HL-60/S4 treated with phorbol 12-myristate 13-acetate at 8.2 ng/mL for 4 days and 3 days (cell line): ENCODE measurements around the gene TGIF2.
"Not testable (repeated sequence)": the region's sequence is repeated elsewhere in the genome, so short reads cannot be mapped to it uniquely, and the experiment has no call there.

ENCODE experiments used
- in situ Hi-C: fragments of 300-500 bp; cut with MboI; formaldehyde crosslinking; loops from 2 replicates; pipeline ENCODE4 v1.15.0; 2022; ENCODE audit warnings: low sequenced_read_pairs

The TGIF2 gene

GRCh38 chr20:36576081-36576445 is 2.7 kb downstream of the TGIF2 start:
- in situ Hi-C loops: no loop called here

DNA sequence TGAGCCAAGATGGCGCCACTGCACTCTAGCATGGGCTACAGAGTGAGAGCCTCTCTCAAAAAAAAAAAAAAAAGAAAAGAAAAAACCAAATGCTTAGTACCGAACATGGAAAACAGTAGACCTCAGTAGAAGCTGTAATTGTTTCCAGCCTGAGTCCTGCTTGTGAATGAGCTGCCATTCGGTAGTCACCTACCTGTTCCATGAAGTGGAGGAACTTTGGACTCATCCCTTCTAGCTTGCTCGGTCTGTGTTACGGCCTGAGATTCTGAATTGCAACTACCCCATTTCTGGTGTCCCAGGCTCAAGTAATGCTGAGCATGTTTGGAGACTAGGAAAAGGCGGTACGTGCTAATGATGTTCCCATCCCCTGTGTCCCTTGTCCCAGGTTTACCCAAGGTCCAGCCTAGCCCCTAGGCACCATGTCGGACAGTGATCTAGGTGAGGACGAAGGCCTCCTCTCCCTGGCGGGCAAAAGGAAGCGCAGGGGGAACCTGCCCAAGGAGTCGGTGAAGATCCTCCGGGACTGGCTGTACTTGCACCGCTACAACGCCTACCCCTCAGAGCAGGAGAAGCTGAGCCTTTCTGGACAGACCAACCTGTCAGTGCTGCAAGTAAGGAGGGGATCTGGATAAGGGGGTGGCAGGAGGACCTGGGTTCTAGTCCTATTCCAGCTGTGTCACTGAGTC is 5.1 kb downstream of the TGIF2 start:
- in situ Hi-C loops: no loop called here

GRCh38 chr20:36579996-36580545 is 6.7 kb downstream of the TGIF2 start:
- in situ Hi-C loops: no loop called here

- in situ Hi-C loops: no loop called here
Measured at GRCh38 chr20:36582322-36582721, 8.9 kb downstream of the TGIF2 start.

- in situ Hi-C loops: no loop called here
Measured at GRCh38 chr20:36582821-36583220, 9.4 kb downstream of the TGIF2 start.

- in situ Hi-C loops: no loop called here
Measured at GRCh38 chr20:36584018-36584481, 10.7 kb downstream of the TGIF2 start.

DNA sequence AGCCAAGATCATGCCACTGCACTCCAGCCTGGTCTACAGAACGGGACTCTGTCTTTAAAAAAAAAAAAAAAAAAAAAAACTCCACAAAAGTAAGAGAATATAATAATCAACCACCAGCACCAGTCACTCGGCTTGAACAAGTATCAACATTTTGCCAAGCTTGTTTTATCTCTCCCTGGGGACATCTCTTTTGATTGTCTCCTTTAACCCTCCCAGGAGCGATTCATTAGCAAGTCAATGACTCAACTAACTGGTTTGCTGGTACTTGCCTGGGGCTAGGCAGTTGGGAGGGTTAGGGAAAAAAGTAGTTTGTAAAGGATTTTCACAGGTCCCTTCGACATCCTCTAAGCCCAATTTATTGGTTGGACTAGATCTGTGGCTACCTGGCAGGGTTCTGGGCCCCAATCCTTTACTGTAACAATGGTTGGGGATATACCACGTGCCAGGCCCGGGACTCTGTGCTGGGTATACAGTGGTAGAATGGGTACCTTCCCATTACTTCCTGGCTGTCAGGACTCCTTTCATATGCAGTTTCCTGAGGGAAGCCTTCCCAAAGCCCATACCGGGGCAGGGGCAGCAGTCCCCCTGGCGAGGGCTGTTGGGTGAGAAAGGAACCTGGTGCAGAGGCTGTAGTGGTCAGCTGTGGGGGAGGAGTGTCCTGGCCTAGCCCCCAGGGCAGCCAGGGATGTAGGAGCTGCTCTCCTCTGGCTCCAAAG is 12.2 kb downstream of the TGIF2 start:
- in situ Hi-C loops: no loop called here

DNA sequence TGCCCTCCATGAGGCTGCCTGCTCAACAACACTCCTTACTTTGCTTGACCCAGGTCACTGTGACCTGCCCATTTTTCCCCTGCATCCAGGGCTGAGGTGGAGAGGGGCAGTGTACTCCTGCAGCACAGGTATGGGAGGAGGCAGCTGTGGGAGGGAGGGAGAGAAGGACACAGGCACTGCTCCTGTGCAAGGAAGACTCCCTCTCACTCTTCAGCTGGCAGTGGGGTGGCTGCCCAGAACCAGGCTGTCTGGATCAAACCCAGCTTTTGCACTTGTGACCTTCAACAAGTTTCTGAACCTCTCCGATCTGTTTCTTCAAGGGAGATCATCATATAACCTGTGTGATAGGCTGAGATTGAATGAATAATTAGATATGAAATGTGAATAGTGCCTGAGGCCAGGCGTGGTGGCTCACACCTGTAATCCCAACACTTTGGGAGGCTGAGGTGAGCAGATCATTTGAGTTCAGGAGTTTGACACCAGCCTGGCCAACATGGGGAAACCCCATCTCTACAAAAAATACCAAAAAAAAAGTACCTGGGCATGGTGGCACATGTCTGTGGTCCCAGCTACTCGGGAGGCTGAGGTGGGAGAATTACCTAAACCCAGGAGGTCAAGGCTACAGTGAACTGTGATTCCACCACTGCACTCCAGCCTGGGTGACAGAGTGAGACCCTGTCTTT is 14.1 kb downstream of the TGIF2 start:
- in situ Hi-C loops: no loop called here

- in situ Hi-C loops: no loop called here
Measured at GRCh38 chr20:36591281-36591680, 17.9 kb downstream of the TGIF2 start.

GRCh38 chr20:36591854-36592641 is 18.7 kb downstream of the TGIF2 start:
- in situ Hi-C loops: no loop called here

GRCh38 chr20:36593347-36593929 is 20.0 kb downstream of the TGIF2 start:
- in situ Hi-C loops: no loop called here

DNA sequence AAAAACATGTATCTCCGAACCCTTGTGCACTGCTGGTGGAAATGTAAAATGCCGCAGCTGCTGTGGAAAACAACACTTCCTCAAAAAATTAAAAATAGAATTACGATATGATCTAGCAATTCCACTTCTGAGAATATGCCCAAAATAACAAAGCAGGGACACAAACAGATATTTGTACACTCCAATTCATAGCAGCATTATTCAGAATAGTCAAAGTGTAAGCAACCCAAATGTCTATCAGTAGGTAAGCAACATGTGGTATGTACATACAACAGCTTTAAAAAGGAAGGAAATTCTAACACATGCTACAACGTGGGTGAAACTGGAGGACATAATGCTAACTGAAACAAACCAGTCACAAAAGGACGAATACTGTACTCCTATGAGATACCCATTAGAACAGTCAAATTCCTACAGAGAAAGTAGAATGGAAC is 26.5 kb downstream of the TGIF2 start:
- in situ Hi-C loops: no loop called here

GRCh38 chr20:36601540-36601939 is 28.1 kb downstream of the TGIF2 start:
- in situ Hi-C loops: no loop called here

GRCh38 chr20:36604952-36605398 is 31.6 kb downstream of the TGIF2 start:
- in situ Hi-C loops: no loop called here

- in situ Hi-C loops: no loop called here
Measured at GRCh38 chr20:36605399-36606157, 32.2 kb downstream of the TGIF2 start, which contains the start of gene RAB5IF. TSS of gene RAB5IF (plus strand) at chr20:36605779. CDS start at chr20:36605952, 173 bp downstream.

DNA sequence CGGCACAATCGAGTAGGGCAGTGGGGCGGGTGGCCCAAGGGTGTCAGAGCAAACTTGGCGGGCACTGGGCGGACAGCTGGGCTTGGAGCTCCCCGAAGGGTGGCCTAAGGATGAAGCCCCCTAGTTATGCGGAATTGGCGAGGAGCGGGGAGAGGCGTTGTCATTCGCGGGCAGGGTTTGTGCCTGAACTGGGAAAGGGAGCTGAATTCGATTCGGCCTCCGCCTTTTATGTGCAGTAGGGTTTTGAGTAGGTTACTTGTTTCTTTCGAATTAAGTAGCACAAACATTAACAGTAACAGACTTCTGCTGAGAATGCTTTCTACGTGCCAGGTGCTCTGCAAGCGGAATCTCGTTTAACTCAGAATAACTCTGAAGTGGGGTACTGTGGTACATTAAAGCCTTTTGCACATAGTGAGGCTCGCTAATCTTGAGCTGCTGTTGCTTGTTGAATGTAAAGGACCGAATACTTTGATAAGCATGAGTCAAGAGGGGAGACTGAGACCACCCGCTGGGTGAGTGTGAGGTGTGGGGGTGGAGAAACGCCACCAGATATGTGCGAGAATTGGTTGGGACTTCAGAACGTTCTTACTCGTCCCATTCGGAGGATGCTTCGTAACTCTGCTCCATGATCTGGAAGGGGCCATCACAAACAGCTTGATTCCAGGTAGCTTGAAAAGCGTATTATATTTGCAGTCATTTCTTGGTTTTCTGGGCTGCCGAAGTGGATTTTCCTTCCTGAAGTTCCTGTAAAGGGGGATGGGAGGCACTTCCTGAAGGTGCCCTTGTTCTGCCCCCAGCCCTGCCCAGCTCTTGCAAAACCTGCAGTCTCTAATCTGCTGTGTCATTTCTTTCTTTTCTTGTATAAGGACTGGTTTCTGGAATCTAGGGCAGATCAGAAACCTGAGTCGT is 33.0 kb downstream of the TGIF2 start:
- in situ Hi-C loops: no loop called here

DNA sequence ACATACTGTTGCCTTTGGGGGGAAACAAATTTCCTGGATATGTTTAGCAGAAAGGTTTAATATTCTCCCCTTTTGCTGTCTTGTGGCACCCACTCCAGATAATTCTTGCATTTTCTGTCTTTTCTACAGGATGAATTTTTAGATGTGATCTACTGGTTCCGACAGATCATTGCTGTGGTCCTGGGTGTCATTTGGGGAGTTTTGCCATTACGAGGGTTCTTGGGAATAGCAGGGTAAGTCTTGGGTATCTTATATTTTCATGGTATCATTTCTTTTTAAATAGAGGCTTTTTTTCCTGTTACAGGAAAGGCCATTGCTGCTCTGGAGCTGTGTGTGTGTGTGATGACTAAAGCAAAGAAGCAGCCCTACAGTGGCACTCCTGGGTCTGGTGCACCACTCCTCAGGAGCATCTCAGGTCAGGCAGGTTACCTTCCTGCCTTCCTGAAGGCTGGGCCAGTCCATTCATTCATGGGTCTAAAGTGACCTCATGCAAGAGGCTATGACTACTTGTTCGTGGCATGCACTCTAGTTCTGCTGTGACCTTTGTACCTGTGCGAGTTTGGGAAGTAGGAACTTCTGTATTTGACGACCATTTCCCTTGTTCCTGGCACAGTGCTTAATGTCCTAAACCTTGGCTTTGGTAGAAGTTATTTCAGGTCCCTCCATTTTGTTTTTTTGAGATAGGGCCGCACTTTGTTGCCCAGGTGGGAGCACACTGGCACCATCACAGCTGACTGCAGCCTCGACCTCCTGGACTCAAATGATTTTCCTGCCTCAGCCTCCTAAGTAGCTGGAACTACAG is 34.4 kb downstream of the TGIF2 start:
- in situ Hi-C loops: no loop called here

DNA sequence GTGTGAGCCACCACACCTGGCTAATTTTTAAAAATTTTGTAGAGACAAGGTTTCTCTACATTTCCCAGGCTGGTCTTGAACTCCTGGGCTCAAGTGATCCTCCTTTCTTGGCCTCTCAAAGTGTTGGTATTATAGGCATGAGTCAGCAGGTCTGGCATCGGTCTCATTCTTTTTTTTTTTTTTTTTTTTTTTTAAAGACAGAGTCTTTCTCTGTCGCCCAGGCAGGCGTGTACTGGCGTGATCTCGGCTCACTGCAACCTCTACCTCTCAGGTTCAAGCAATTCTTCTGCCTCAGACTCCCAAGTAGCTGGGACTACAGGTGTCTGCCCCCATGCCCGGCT is 35.0 kb downstream of the TGIF2 start:
- in situ Hi-C loops: not testable (repeated sequence)
